ENCODE data around the gene IGSF21.

DNA sequence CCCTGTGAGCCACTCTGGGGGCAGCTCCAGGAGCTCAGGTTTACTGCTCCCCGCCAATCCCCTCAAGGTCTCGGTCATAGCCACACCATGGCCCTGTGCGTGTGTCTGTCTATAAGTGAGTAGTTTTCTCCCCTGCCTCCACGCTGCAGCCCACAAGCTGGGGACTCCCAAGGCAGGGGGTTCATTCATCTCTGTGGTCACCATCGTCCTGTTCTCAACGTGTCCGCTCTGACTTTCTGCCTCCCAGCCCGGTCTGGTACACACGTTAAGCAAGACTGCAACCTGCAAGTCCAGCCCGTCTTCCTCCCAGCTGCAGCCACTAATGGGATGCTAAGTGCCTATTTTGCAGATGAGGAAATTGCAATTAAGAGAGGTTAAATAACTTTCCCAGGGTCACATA lies 49.8 kb downstream of the IGSF21 start:
- no peak for TF ChIP-seq POLR2A (IDR thresholded peaks at IDR 0.05; ENCODE audit: low read depth, low read length)
- TF ChIP-seq, protein P1, sequence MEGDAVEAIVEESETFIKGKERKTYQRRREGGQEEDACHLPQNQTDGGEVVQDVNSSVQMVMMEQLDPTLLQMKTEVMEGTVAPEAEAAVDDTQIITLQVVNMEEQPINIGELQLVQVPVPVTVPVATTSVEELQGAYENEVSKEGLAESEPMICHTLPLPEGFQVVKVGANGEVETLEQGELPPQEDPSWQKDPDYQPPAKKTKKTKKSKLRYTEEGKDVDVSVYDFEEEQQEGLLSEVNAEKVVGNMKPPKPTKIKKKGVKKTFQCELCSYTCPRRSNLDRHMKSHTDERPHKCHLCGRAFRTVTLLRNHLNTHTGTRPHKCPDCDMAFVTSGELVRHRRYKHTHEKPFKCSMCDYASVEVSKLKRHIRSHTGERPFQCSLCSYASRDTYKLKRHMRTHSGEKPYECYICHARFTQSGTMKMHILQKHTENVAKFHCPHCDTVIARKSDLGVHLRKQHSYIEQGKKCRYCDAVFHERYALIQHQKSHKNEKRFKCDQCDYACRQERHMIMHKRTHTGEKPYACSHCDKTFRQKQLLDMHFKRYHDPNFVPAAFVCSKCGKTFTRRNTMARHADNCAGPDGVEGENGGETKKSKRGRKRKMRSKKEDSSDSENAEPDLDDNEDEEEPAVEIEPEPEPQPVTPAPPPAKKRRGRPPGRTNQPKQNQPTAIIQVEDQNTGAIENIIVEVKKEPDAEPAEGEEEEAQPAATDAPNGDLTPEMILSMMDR (conservative IDR thresholded peaks at IDR 0.05; ENCODE audit: low read depth, low read length), result no peak
- TF ChIP-seq, protein P2, sequence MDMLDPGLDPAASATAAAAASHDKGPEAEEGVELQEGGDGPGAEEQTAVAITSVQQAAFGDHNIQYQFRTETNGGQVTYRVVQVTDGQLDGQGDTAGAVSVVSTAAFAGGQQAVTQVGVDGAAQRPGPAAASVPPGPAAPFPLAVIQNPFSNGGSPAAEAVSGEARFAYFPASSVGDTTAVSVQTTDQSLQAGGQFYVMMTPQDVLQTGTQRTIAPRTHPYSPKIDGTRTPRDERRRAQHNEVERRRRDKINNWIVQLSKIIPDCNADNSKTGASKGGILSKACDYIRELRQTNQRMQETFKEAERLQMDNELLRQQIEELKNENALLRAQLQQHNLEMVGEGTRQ (IDR thresholded peaks at IDR 0.05; ENCODE audit: low read depth, low read length), result no peak
- TF ChIP-seq SMC3 (IDR thresholded peaks at IDR 0.05; ENCODE audit: low read depth, low read length), result no peak
- no peak for TF ChIP-seq FOS (IDR thresholded peaks at IDR 0.05; ENCODE audit: low read depth, low read length)

All from IMR-90 (cell line).